ENCODE data around the gene RBFOX2. TPM values are rescaled to one million over a fixed set of nuclear protein-coding genes. Genes with fewer than 3 reads are reported as not detected.
A peak's percentile ranks its signal among the peaks of the same experiment; 100 is the strongest.
"Not testable (repeated sequence)": the region's sequence is repeated elsewhere in the genome, so short reads cannot be mapped to it uniquely, and the experiment has no call there.

The RBFOX2 gene
- total RNA-seq, 1 experiment from 2014 or later: 147 TPM

- H3K27ac ChIP-seq: no peak overlapping the region
- no peaks in the 10 kb centered on the region for H3K9me3 ChIP-seq (replicated peaks)
- peaks cover 29% of the 10 kb centered on the region for H3K36me3 ChIP-seq
- H3K4me1 ChIP-seq: no peaks in the 10 kb centered on the region
- no peaks in the 10 kb centered on the region for H3K27me3 ChIP-seq
- H3K4me3 ChIP-seq: no peak overlapping the region
- DNase-seq: no peak
Observed at GRCh38 chr22:35739931-35740380, 288.7 kb downstream of the RBFOX2 start.

- Histone ChIP-seq H3K4me1 (no peaks in the 10 kb centered on the region; the same call in 1 of the 2 replicates), H3K27ac (no peak overlapping the region), H3K9me3 (replicated peaks) (no peaks in the 10 kb centered on the region), H3K36me3 (peaks cover 23% of the 10 kb centered on the region), H3K27me3 (no peaks in the 10 kb centered on the region), H3K4me3 (no peak overlapping the region)
- peak in 1 of 2 experiments; percentile 15 for DNase-seq
Observed at GRCh38 chr22:35739076-35739930, 289.3 kb downstream of the RBFOX2 start.

DNA sequence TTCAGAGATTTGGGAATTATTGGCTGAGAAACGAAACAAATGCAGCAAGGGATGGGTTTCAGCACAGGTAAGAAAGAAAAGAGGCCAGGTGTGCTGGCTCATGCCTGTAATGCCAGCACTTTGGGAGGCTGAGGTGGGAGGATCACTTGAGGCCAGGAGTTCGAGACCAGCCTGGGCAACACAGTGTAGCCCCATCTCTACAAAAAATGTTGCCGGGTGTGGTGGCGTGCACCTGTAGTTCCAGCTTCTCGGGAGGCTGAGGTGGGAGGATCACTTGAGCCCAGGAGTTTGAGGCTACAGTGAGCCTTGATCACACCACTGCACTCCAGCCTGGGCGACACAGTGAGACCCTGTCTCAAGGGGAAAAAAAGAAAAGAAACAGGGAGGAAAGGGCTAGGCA is 290.7 kb downstream of the RBFOX2 start:
- H3K36me3 ChIP-seq: 0 out of 2 replicates have a peak, but pooled peaks cover 13% of the 10 kb centered on the region
- not testable (repeated sequence) for H3K9me3 ChIP-seq (replicated peaks); DNase-seq; H3K4me1 ChIP-seq; H3K4me3 ChIP-seq; H3K27me3 ChIP-seq; H3K27ac ChIP-seq

DNA sequence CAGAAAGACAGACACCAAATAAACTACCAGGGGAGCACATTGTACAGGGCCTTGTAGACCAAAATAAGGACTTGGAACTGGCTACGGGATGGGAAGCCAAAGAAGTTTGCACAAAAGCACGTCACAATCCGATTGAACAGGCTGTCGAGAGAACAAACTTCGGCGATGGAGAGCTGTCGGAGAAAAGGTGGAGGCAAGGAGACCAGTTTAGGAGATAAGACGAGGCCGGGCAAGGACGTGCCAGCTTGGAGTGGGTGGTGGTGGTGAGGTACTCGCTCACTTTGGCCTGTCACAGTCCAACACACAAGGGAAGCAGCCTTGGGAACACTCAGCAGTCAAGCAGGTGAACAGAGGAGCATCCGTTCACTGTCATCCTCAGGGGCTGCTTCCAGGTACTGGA is 291.9 kb downstream of the RBFOX2 start:
- DNase-seq: no peak
- no peak overlapping the region for H3K27ac ChIP-seq

GRCh38 chr22:35736166-35736565 is 292.5 kb downstream of the RBFOX2 start:
- Histone ChIP-seq H3K4me3 (no peak overlapping the region), H3K27ac (no peak overlapping the region), H3K4me1 (peaks cover 6% of the 10 kb centered on the region; the same call in 1 of the 2 replicates), H3K36me3 (0 out of 2 replicates have a peak, but pooled peaks cover 3% of the 10 kb centered on the region), H3K27me3 (no peaks in the 10 kb centered on the region), H3K9me3 (replicated peaks) (no peaks in the 10 kb centered on the region)
- DNase-seq: no peak

More for the DNA sequence above, 291.9 kb downstream of the RBFOX2 start:
- Histone ChIP-seq H3K4me1 (peaks cover 6% of the 10 kb centered on the region; the same call in 1 of the 2 replicates), H3K4me3 (no peak overlapping the region), H3K27me3 (no peaks in the 10 kb centered on the region), H3K9me3 (replicated peaks) (no peaks in the 10 kb centered on the region), H3K36me3 (0 out of 2 replicates have a peak, but pooled peaks cover 3% of the 10 kb centered on the region)

DNA sequence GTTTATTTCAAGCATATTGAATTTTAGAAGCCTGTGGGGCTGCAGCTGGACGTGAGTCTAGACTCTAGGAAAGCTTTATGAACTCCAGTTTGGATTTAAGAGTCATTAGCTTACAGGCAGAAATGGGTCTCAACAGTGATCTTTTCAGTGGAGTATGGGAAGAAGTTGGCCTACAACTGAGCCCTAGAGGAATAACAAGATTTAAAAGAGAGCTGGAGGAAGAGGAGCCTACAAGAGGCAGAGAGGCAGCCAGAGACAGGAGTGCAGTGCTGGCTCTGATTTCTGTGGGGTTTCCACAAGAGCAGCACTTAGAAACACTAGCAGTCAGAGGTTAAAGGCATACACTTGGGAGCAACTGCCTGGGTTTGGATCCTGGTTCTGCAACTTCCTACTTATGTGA is 293.1 kb downstream of the RBFOX2 start:
- DNase-seq: no peak
- peaks cover 6% of the 10 kb centered on the region; the same call in 1 of the 2 replicates for H3K4me1 ChIP-seq
- H3K4me3 ChIP-seq: no peak overlapping the region
- no peaks in the 10 kb centered on the region for H3K9me3 ChIP-seq (replicated peaks)
- H3K36me3 ChIP-seq: 0 out of 2 replicates have a peak, but pooled peaks cover 3% of the 10 kb centered on the region
- H3K27ac ChIP-seq: no peak overlapping the region
- no peaks in the 10 kb centered on the region for H3K27me3 ChIP-seq

DNA sequence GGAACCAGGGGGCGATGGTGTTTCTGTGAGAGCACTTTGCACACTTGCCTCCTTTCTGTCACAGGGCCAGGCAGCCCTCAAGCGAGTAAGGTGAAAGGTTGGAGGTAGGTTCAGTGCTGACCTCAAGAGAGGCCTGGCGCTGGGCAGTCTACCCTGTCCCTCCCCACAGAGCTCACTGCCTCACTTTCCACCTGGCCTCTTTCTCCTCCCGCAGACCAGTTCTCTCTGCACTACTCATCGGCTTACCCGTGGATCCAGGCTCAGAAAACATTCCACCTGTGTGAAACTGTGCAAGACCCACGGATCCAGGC is 294.2 kb downstream of the RBFOX2 start:
- DNase-seq: no peak
- H3K4me1 ChIP-seq: peaks cover 6% of the 10 kb centered on the region; the same call in 1 of the 2 replicates

DNA sequence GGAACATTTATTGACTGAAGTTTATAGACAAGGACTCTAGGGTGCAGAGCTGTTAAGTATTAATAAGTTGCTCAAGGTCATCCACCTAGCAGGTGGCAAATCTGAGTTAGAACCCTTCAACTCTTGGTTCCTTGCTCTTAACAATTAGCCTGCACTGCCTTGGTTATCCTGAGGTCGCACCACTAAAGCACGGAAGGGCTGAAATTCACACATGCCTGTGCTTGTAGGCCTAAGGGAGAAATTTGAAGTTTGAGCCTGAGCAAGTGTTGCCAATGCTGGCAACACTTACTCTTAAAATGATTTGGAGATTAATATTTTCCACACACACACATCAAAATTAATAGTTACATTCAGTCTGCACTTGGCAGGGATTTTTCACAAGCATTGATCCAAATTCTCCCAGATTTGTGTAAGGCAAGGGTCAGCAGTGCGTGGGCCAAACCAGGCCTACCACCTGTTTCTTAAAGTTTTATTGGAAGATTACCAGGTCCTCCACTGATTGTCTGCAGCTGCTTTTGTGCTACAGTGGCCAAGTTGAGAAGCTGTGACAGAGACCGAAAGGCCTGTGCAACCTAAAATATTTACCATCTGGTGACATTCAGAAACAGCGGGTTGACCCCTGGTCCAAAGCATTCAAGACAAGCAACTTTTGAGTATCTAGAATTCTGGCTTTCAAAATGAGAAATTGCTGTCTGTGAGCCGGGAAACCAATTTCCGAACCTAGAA is 294.7 kb downstream of the RBFOX2 start:
- Histone ChIP-seq H3K27ac (no peak overlapping the region), H3K4me1 (peaks cover 6% of the 10 kb centered on the region; the same call in 1 of the 2 replicates), H3K36me3 (0 out of 2 replicates have a peak, but pooled peaks cover 3% of the 10 kb centered on the region), H3K9me3 (replicated peaks) (no peaks in the 10 kb centered on the region), H3K4me3 (no peak overlapping the region), H3K27me3 (no peaks in the 10 kb centered on the region)
- DNase-seq: peak in 1 of 2 experiments; percentile 42

More for the DNA sequence above, 294.2 kb downstream of the RBFOX2 start:
- Histone ChIP-seq H3K36me3 (0 out of 2 replicates have a peak, but pooled peaks cover 3% of the 10 kb centered on the region), H3K27me3 (no peaks in the 10 kb centered on the region), H3K27ac (no peak overlapping the region), H3K9me3 (replicated peaks) (no peaks in the 10 kb centered on the region), H3K4me3 (no peak overlapping the region)

- Histone ChIP-seq H3K4me3 (no peak overlapping the region), H3K27me3 (no peaks in the 10 kb centered on the region), H3K27ac (no peak overlapping the region), H3K4me1 (peaks cover 6% of the 10 kb centered on the region; the same call in 1 of the 2 replicates), H3K36me3 (no peaks in the 10 kb centered on the region), H3K9me3 (replicated peaks) (no peaks in the 10 kb centered on the region)
- DNase-seq: no peak
Observed at GRCh38 chr22:35733036-35733435, 295.6 kb downstream of the RBFOX2 start.

DNA sequence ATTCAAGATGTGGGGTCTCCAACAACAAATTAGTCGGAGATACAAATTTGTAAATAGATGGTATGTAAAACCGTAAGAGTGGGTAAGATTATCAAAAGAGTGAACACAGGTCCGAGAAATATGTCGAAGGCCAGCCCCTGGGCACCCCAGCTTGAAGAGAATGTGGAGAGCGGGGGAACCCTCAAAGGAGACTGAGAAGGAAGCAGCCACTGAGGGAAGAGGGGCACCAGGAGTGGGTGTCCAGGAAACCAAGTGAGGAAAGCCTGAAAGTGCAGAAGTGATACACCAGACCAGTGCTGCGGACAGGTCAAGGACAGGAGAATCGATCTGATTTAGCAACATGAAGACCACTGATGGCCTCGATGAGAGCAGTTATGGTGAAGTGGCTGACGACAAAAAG is 296.5 kb downstream of the RBFOX2 start:
- no peaks in the 10 kb centered on the region for H3K36me3 ChIP-seq
- H3K27ac ChIP-seq: no peak overlapping the region
- H3K9me3 ChIP-seq (replicated peaks): no peaks in the 10 kb centered on the region
- peaks cover 11% of the 10 kb centered on the region for H3K4me1 ChIP-seq
- H3K27me3 ChIP-seq: no peaks in the 10 kb centered on the region
- no peak for DNase-seq
- no peak overlapping the region for H3K4me3 ChIP-seq

GRCh38 chr22:35731321-35731720 is 297.3 kb downstream of the RBFOX2 start:
- H3K4me3 ChIP-seq: no peak overlapping the region
- H3K4me1 ChIP-seq: peaks cover 17% of the 10 kb centered on the region
- H3K9me3 ChIP-seq (replicated peaks): no peaks in the 10 kb centered on the region
- H3K36me3 ChIP-seq: no peaks in the 10 kb centered on the region
- H3K27ac ChIP-seq: no peak overlapping the region
- no peak for DNase-seq
- H3K27me3 ChIP-seq: no peaks in the 10 kb centered on the region

DNA sequence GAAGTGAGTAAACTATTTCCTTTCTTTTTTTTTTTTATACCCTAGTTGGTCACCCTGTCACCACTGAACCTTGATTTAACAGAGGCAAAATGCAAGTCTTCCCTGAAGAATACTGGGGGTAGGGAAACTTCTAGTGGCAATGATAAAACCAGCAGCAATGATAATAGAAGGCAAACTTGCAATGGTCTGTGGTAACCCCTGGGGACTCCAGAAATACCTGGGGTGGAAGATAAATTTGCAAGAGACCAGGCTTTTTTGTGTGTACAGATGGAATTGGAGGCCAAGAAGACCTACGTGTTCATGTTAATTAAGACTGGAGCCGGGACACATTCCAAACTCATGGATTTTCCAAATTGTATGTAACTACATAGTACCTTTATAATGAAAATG is 299.3 kb downstream of the RBFOX2 start:
- Histone ChIP-seq H3K27ac (no peak overlapping the region), H3K4me3 (no peak overlapping the region), H3K9me3 (replicated peaks) (no peaks in the 10 kb centered on the region), H3K36me3 (no peaks in the 10 kb centered on the region), H3K27me3 (no peaks in the 10 kb centered on the region), H3K4me1 (peaks cover 20% of the 10 kb centered on the region)
- DNase-seq: no peak

GRCh38 chr22:35728639-35729308 is 299.9 kb downstream of the RBFOX2 start:
- Histone ChIP-seq H3K27me3 (no peaks in the 10 kb centered on the region), H3K9me3 (replicated peaks) (no peaks in the 10 kb centered on the region), H3K27ac (no peak overlapping the region), H3K36me3 (no peaks in the 10 kb centered on the region), H3K4me1 (peaks cover 16% of the 10 kb centered on the region), H3K4me3 (no peak overlapping the region)
- no peak for DNase-seq

DNA sequence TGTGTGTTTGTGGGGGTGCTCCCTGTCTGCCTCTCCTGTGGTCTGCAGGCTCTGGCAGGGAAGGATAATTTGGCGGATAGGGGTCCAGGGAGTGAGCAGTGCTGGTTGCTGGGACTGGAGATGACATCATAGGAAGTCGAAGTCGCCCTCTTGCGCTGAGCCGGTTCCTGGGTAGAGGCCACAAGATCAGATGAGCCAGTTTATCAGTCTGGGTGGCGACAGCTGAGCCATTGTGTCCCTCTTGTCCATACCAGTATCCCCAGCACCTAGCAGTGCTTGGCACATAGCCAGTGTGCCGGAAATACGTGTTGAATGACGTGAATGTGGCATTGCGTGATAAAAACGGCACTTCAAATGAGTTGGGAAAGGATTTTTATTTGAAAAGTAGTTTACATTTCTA is 301.2 kb downstream of the RBFOX2 start:
- Histone ChIP-seq H3K4me3 (peak overlapping the region; percentile 32), H3K36me3 (no peaks in the 10 kb centered on the region), H3K27ac (no peak overlapping the region), H3K4me1 (peaks cover 14% of the 10 kb centered on the region), H3K27me3 (no peaks in the 10 kb centered on the region), H3K9me3 (replicated peaks) (no peaks in the 10 kb centered on the region)
- peak; percentile 63 to 76 for DNase-seq

Measured in SJCRH30 (cell line).